Body of pancreas (tissue), 4 donors: ENCODE measurements around the gene PTPRD. TPM values are rescaled to one million over a fixed set of nuclear protein-coding genes. Genes with fewer than 3 reads are reported as not detected.

Experiments used
- ATAC-seq: fragments of 150-250 bp; one replicate; pipeline ENCODE4 v1.9.1; 2016
- DNase-seq, 4 donors: peaks; one replicate each; pipeline ENCODE4 v3.0.0-alpha.2; 2019
- H3K27ac ChIP-seq, 4 donors: fragments of 200-600 bp; sonication (generic); 1 replicate in 3 of 4; 2 replicates in 1 of 4; pipeline versions ENCODE4 v1.5.1 to v1.6.1; 2016 to 2019; ENCODE audit warnings: mild to moderate bottlenecking in 1 of 4, mixed read lengths in 1 of 4, moderate library complexity in 1 of 4
- H3K27me3 ChIP-seq, 2 donors: fragments of 200-600 bp; sonication (generic); one replicate each; pipeline ENCODE4 v1.6.0; 2016; ENCODE audit warnings: mild to moderate bottlenecking in 1 of 2
- H3K36me3 ChIP-seq, 2 donors: fragments of 200-600 bp; sonication (generic); replicated peaks in 1 of 2; 2 replicates each; pipeline ENCODE4 v1.5.1; 2016; ENCODE audit warnings: low read depth in 2 of 2; ENCODE audit not compliant: insufficient read depth in 1 of 2
- H3K4me1 ChIP-seq: fragments of 200-600 bp; sonication (generic); one replicate; pipeline ENCODE4 v1.6.0; 2016
- H3K4me3 ChIP-seq, 2 donors: fragments of 200-600 bp; sonication (generic); 1 replicate in 1 of 2; 2 replicates in 1 of 2; pipeline ENCODE4 v1.5.1; 2016 to 2019
- H3K9me3 ChIP-seq, 3 donors: fragments of 200-600 bp; sonication (generic); 1 replicate in 2 of 3; 2 replicates in 1 of 3; pipeline ENCODE4 v1.5.1; 2016
- CTCF ChIP-seq, 7 experiments: fragments of 450-650 bp in 4 of 7; fragments of 200-600 bp in 3 of 7; sonication (generic) in 3 of 7; IDR thresholded peaks; one replicate each; pipeline ENCODE4 v1.5.1; 2016 to 2019; ENCODE audit warnings: antibody characterized with exemption in 7 of 7
- POLR2A ChIP-seq, 3 donors: fragments of 450-650 bp; IDR thresholded peaks; one replicate each; pipeline ENCODE4 v1.6.1; 2016; ENCODE audit warnings: antibody characterized with exemption in 3 of 3, mild to moderate bottlenecking in 2 of 3
- WGBS, 2 donors: methylation state at CpG; one replicate each; pipeline ENCODE4 v1.1.5; 2017; 5-methylcytosine and 5-hydroxymethylcytosine counted together
- intact Hi-C: fragments of 100-400 bp; cut with DNase I; formaldehyde crosslinking; loops from one replicate; pipeline ENCODE4 v1.15.1; 2023
- total RNA-seq, 2 donors: library from RNA; depleted of rRNA; stranded (reverse); fragments of >200 nt; gene quantifications; one replicate each; pipeline ENCODE4 v1.1.0, GENCODE V29; 2016

Gene PTPRD
- total RNA-seq, 2 donors from 2014 or later, result 4.3 to 4.9 TPM

DNA sequence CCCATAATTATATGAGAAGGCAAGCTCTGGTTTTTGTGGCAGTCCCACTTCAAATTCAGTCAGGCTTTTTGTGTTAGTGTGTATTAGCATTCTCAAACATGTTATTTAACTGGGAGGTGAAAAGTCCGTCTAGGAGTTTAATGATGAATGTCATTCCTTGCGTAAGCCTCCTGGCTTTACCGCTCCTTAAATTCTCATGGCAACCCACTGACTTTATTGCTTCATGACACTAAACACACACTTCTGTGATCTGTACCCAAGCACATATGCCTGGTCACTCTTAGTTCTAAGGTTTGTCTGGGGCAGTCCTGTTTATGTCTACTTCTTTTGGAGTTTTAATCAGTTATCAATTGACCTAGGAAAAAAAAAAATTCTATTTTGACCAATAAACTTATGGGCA lies 2135.4 kb downstream of the PTPRD start:
- Histone ChIP-seq H3K4me1 (no peaks in the 10 kb centered on the region), H3K27ac (no peak overlapping the region), H3K9me3 (no peaks in the 10 kb centered on the region), H3K4me3 (no peak overlapping the region), H3K27me3 (no peaks in the 10 kb centered on the region), H3K36me3 (no peaks in the 10 kb centered on the region)
- WGBS, 2 donors, result 84 to 87% methylated on average over 3 of the region's 3 CpGs
- DNase-seq (no peak), ATAC-seq (no peak)
- intact Hi-C loops, result no loop called here
- TF ChIP-seq POLR2A (IDR thresholded peaks at IDR 0.05) (no peak), CTCF (IDR thresholded peaks at IDR 0.05) (no peak)

- ATAC-seq (no peak), DNase-seq (no peak)
- H3K27me3 ChIP-seq, result no peaks in the 10 kb centered on the region
- no peaks in the 10 kb centered on the region for H3K36me3 ChIP-seq
- H3K27ac ChIP-seq, result no peak overlapping the region
- TF ChIP-seq CTCF (IDR thresholded peaks at IDR 0.05), result no peak
- no peak for TF ChIP-seq POLR2A (IDR thresholded peaks at IDR 0.05)
- H3K4me1 ChIP-seq, result no peaks in the 10 kb centered on the region
- WGBS, 2 donors, result 84 to 100% methylated on average over 1 of the region's 1 CpG
- no peaks in the 10 kb centered on the region for H3K9me3 ChIP-seq
- intact Hi-C loops, result no loop called here
- no peak overlapping the region for H3K4me3 ChIP-seq
Measured at GRCh38 chr9:8474937-8475336, 2137.9 kb downstream of the PTPRD start.

- Histone ChIP-seq H3K4me3 (no peak overlapping the region), H3K9me3 (no peaks in the 10 kb centered on the region), H3K36me3 (no peaks in the 10 kb centered on the region), H3K4me1 (no peaks in the 10 kb centered on the region), H3K27me3 (no peaks in the 10 kb centered on the region), H3K27ac (no peak overlapping the region)
- DNase-seq (no peak), ATAC-seq (no peak)
- no peak for TF ChIP-seq CTCF (IDR thresholded peaks at IDR 0.05)
- TF ChIP-seq POLR2A (IDR thresholded peaks at IDR 0.05), result no peak
- intact Hi-C loops, result no loop called here
- 91 to 92% methylated on average over 10 of the region's 10 CpGs for WGBS, 2 donors
Measured at GRCh38 chr9:8473244-8474020, 2139.4 kb downstream of the PTPRD start.

GRCh38 chr9:8468045-8468637 lies 2144.7 kb downstream of the PTPRD start:
- Histone ChIP-seq H3K9me3 (no peaks in the 10 kb centered on the region), H3K36me3 (no peaks in the 10 kb centered on the region), H3K27me3 (no peaks in the 10 kb centered on the region), H3K27ac (no peak overlapping the region), H3K4me3 (no peak overlapping the region), H3K4me1 (no peaks in the 10 kb centered on the region)
- intact Hi-C loops, result no loop called here
- 68 to 85% methylated on average over 3 of the region's 3 CpGs for WGBS, 2 donors
- DNase-seq, result no peak
- TF ChIP-seq POLR2A (IDR thresholded peaks at IDR 0.05) (no peak), CTCF (IDR thresholded peaks at IDR 0.05) (no peak)
- ATAC-seq, result no peak

DNA sequence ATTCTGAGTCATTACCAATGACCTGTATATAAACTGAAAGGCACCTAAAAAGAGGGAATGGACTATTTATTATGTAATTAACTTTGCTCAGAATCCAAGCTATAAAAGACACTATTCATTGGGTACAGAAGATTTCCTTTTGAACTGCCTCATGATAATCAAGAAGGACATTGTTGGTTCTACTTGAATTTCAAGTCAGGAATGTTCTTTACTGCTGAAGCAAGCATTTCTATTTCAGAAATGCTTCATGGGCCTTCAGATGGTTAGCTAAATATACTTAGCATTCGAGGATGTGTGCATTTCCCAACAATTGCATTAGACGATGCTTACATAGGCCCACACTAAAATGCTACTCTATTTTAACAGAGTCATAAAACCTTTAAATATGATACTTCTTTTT lies 2155.0 kb downstream of the PTPRD start:
- ATAC-seq (no peak), DNase-seq (no peak)
- TF ChIP-seq POLR2A (IDR thresholded peaks at IDR 0.05), result no peak
- TF ChIP-seq CTCF (IDR thresholded peaks at IDR 0.05), result no peak
- Histone ChIP-seq H3K27ac (no peak overlapping the region), H3K27me3 (no peaks in the 10 kb centered on the region), H3K4me1 (no peaks in the 10 kb centered on the region), H3K4me3 (no peak overlapping the region), H3K36me3 (no peaks in the 10 kb centered on the region), H3K9me3 (no peaks in the 10 kb centered on the region)
- intact Hi-C loops, result no loop called here
- WGBS, 2 donors, result 65 to 77% methylated on average over 2 of the region's 2 CpGs
